NCI-H146 (cell line): ENCODE results near the gene OSGEP.
A peak's percentile ranks its signal among the peaks of the same experiment; 100 is the strongest.
"Not testable (repeated sequence)": the region's sequence is repeated elsewhere in the genome, so short reads cannot be mapped to it uniquely, and the experiment has no call there.

Source experiments
- DNase-seq: peaks from one replicate; lab custom pipeline; 2025; lab: John Stamatoyannopoulos, UW

Gene OSGEP

DNA sequence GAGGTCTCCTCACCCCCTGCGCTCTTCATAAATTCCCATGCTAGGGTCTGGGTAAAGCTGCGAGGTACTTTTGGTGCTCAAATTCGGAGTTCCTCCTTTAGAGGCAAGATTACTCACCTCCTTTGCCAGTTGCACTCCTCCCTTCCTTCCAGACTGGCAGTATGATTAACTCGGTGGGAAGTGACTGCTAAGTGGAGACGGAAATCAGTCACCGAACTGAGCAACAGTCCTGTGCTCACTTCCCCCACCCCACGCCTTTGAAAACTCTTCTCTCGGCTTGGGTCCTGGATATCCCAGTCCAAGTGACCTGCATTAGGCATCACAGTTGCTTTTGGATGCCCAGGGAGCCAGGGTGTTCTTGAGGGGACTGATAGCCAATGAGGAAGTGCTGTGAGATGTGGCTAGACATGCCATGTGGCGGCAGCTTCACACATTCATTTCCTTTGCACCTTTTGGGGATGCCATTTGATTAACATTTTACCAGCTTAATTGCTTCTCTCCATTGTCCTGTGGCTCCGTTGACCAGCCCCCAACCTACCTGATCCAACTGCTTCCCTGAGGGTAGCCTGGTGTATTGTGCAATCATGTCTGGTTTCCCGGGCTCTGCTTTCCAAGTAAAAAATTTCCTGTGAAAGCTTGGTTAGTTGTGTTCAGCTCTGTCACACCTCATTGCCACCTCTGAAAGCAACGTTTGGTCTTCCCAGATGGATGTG lies 15.4 kb upstream of the OSGEP start:
- peak; percentile 49 for DNase-seq

DNA sequence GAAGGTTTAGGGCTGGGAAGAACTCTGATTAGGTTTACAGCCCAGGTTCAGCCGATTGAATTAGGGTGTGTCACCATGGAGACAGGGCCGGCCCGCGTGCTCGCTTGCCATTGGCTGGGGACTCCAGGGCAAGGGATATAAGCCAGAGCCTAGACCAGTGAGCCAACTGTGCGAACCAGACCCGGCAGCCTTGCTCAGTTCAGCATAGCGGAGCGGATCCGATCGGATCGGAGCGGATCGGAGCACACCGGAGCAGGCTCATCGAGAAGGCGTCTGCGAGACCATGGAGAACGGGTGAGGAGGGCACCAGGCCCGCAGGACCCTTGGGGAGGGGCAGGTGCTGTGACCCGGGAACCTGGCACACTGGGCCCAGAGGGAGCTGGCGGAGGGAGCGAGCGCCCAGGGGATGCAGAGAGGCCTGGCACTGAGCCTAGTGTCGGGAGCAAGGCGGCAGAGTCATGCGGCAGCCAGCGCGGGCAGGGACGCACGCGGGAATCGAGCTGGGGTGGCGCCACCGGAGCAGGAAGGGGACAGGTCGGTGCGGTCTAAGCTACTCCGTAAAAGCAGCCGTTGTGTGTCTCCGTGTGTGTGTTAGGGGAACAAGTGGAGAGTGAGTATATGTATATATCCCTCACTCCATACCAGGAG lies 14.8 kb upstream of the OSGEP start, which contains the start of gene PNP:
PNP (plus strand) TSS at position 165 of the 648 bp plus-strand sequence; CDS start at position 284, 119 bp downstream.
- peak; percentile 95 for DNase-seq

DNA sequence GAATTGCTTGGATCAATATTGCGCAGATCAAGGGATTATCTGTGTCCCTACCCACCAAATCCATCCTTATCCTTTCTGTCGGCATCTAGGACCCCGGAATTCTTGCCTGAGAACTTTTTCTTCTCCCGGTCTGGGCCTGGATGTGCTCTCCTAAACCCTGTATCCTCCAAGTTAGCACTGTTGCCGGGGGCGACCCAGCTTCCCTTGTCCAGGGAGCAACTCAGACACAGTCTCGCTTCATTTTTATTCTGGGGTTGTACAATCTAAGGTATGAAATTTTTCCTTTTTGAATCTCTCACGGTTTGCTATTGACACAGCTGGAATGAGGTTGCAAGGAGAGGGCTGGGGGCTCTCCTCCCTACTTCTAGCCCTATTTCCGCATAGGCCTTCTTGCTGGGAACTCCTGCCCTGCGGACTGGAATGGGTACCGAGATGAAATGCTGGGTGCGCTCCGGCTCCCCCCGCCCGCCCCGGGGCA lies 14.2 kb upstream of the OSGEP start:
- DNase-seq: no peak

- peak; percentile 100 for DNase-seq
Observed at GRCh38 chr14:20461225-20462141, 6.9 kb upstream of the OSGEP start, which contains the start of gene PIP4P1. PIP4P1 (minus strand) TSS chr14:20461434; CDS start chr14:20461325, 109 bp downstream.

DNA sequence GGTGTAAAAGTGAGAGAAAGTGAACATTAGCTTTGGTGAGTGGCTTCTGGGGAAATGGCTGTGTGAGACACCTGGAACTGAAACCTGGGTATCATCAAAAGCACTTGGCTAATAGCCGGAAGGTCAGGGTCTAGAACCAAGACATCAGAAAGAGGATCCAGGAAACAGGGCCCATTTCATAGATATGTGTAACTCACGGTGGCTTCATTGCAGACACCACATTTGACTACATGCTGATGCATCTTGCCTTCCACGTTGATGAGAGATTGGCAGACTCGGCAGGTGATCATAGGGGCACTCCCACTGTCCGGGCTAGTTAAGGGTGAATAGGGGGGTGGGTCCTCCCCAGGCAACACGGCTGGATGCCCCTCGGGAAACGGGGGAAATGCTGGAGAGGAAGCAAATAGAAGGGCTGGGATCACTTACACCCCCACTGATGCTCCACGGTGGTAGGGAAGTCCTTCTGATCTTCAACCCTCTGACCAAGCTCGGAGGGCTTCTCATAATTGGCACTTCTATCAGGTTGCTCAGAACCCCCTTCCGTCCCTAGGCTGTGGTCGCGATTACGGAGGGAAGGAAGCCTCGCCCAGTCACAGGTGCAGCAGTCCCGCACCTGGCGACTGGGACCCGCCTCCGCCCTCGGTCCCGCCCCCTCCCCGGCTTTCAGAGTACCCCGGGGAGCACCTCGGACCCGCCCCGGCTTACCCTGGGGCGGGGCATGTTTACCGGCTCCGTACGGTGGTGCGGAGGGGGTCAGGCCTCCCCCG lies 6.0 kb upstream of the OSGEP start:
- DNase-seq: peak; percentile 71

- DNase-seq: no peak
Observed at GRCh38 chr14:20458031-20458789, 3.6 kb upstream of the OSGEP start.

DNA sequence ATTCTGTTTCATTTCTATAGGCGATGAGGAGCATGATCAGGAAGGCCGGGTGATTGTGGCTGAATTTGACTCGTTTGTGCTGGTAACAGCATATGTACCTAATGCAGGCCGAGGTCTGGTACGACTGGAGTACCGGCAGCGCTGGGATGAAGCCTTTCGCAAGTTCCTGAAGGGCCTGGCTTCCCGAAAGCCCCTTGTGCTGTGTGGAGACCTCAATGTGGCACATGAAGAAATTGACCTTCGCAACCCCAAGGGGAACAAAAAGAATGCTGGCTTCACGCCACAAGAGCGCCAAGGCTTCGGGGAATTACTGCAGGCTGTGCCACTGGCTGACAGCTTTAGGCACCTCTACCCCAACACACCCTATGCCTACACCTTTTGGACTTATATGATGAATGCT lies 2.4 kb upstream of the OSGEP start:
- no peak for DNase-seq

GRCh38 chr14:20455355-20456300 lies 1.0 kb upstream of the OSGEP start:
- DNase-seq: peak; percentile 84

- DNase-seq: not testable (repeated sequence)
Observed at GRCh38 chr14:20452831-20453230, 1.8 kb downstream of the OSGEP start.

DNA sequence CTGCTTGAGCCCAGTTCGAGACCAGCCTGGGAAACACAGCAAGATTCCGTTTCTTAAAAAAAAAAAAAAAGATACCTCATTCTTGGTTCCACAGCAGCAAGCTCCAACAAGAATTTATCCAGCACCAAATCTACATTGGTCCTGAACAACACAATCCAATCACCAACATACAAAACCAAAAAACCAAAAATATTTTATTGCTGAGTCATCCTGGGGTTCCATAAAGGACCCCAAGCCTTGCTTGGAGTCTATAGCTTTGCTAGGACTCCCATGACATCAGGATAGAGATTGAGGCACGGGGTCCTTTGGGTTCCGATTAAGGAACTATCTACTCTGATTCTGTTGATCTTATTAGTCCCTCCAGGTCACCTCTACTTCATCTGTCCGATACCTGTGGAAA lies 7.7 kb downstream of the OSGEP start:
- no peak for DNase-seq

- not testable (repeated sequence) for DNase-seq
Observed at GRCh38 chr14:20443650-20444049, 11.0 kb downstream of the OSGEP start.

DNA sequence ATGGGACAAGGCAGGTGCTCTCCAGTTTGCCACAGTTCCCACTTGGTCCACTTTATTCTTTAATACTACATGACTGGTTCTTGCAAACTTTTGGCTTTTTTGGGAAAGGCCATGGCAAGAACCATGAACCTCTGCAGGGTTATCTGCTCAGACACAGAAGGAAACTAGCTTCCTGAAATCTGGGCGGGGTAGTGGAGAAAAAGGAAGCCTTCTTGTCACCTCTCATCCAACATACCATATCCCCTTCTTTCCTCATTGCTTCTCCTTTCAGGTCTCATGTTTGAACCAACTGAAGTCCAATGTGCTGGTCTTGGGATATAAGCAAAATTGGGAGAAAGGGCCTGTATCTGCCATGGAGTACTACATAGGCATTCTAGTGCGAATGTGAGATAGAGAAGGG lies 13.2 kb downstream of the OSGEP start:
- no peak for DNase-seq

- no peak for DNase-seq
Observed at GRCh38 chr14:20440882-20441281, 13.7 kb downstream of the OSGEP start.

GRCh38 chr14:20440465-20440864 lies 14.1 kb downstream of the OSGEP start:
- no peak for DNase-seq

GRCh38 chr14:20438664-20439063 lies 15.9 kb downstream of the OSGEP start:
- DNase-seq: no peak

DNA sequence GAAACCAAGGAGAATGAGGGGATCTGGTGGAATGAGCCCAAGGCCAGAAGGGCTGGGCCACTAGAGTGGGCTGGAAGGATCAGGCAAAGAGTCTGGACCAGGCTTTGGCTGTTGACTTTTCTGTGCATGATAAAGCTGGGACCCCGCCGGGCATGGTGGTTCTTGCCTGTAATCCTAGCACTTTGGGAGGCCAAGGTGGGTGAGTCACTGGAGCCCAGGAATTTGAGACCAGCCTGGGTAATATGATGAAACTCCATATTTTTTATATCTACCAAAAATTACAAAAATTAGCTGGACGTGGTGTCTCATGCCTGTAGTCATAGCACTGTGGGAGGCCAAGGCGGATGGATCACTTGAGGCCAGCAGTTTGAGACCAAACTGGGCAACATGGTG lies 18.3 kb downstream of the OSGEP start:
- no peak for DNase-seq

- DNase-seq: no peak
Observed at GRCh38 chr14:20435582-20436362, 18.8 kb downstream of the OSGEP start, which contains the start of gene KLHL33. KLHL33 (minus strand) TSS chr14:20436166; CDS start chr14:20435811, 355 bp downstream.

GRCh38 chr14:20434701-20435581 lies 19.7 kb downstream of the OSGEP start:
- peak; percentile 65 for DNase-seq
